GM12875 (cell line): Measurements from ENCODE around the gene SLC9A2.

Experiments used
- H3K4me3 ChIP-seq: one replicate; pipeline ENCODE4 v1.5.1; 2011; ENCODE audit warnings: low read depth, low read length, control low read depth
- CTCF ChIP-seq: IDR thresholded peaks from 2 replicates; pipeline ENCODE4 v1.5.1; 2011; ENCODE audit warnings: low read depth, mild to moderate bottlenecking, control low read depth, inconsistent platforms, low read length, moderate library complexity, borderline replicate concordance; ENCODE audit not compliant: insufficient read depth

The SLC9A2 gene

GRCh38 chr2:102588213-102588939, 31.0 kb upstream of the SLC9A2 start:
- no peak overlapping the region for H3K4me3 ChIP-seq
- TF ChIP-seq CTCF: no peak

- H3K4me3 ChIP-seq: no peak overlapping the region
- no peak for TF ChIP-seq CTCF
Observed at GRCh38 chr2:102589444-102589843, 29.9 kb upstream of the SLC9A2 start.

GRCh38 chr2:102591491-102592045, 27.8 kb upstream of the SLC9A2 start:
- H3K4me3 ChIP-seq: no peak overlapping the region
- no peak for TF ChIP-seq CTCF

GRCh38 chr2:102592601-102593000, 26.8 kb upstream of the SLC9A2 start:
- no peak overlapping the region for H3K4me3 ChIP-seq
- TF ChIP-seq CTCF: peak; percentile 31; the same call in 1 of the 2 replicates

- TF ChIP-seq CTCF: no peak
- H3K4me3 ChIP-seq: no peak overlapping the region
Observed at GRCh38 chr2:102593516-102593915, 25.8 kb upstream of the SLC9A2 start.

- no peak for TF ChIP-seq CTCF
- no peak overlapping the region for H3K4me3 ChIP-seq
Observed at GRCh38 chr2:102594445-102595016, 24.8 kb upstream of the SLC9A2 start.

GRCh38 chr2:102597788-102598187, 21.6 kb upstream of the SLC9A2 start:
- no peak overlapping the region for H3K4me3 ChIP-seq
- no peak for TF ChIP-seq CTCF
